Effector CD8-positive, alpha-beta T cell (primary cell): ENCODE data around the gene SLC26A4.
"Not testable (repeated sequence)": the region's sequence is repeated elsewhere in the genome, so short reads cannot be mapped to it uniquely, and the experiment has no call there.

Experiments used
- DNase-seq: peaks from one replicate; lab custom pipeline; 2025; lab: John Stamatoyannopoulos, UW
- total RNA-seq, 4 experiments: gene quantifications; one replicate each; lab custom pipeline; 2026; lab: John Stamatoyannopoulos, UW

SLC26A4 gene
- total RNA-seq: 0.09 to 0.61 (median 0.32) reads per million in 4 experiments

DNA sequence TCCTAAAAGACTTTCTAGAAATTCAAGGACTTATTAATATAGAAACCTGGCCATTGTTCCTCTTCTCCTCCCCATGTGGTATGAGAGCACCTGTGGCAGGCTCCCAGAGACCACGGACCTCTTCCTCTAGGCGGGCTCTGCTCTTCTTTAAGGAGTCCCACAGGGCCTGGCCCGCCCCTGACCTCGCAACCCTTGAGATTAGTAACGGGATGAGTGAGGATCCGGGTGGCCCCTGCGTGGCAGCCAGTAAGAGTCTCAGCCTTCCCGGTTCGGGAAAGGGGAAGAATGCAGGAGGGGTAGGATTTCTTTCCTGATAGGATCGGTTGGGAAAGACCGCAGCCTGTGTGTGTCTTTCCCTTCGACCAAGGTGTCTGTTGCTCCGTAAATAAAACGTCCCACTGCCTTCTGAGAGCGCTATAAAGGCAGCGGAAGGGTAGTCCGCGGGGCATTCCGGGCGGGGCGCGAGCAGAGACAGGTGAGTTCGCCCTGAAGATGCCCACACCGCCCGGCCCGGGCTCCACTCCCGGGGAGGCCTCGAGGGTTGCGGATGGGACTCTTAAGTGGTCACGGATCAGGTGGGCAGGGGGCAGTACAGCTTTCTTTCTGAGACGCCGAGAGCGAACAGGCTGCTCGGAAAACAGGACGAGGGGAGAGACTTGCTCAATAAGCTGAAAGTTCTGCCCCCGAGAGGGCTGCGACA is at the start of gene SLC26A4:
TSS of gene SLC26A4 (plus strand) at position 448 of the 700 bp plus-strand sequence. CDS start 814 bp downstream, outside the sequence.
- no peak for DNase-seq

DNA sequence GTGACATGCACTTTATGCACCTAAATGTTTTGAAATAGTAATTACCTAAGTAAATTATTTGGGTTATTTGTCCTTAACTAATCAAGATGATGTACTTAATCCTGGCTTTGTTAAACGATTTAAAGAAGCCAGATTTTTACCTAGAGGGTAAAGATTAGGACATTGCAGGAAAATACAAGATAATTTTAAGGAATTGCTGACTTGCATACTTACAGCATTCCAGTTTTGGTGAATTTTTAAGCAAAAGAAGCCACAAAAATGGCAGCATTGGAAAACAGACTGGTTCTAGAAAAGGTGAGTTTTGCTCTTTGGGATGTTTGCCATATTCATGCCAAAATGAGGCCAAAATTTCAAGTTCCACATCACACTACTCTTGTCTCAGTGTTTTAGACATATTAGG is 47.2 kb upstream of the SLC26A4 start:
- no peak for DNase-seq

DNA sequence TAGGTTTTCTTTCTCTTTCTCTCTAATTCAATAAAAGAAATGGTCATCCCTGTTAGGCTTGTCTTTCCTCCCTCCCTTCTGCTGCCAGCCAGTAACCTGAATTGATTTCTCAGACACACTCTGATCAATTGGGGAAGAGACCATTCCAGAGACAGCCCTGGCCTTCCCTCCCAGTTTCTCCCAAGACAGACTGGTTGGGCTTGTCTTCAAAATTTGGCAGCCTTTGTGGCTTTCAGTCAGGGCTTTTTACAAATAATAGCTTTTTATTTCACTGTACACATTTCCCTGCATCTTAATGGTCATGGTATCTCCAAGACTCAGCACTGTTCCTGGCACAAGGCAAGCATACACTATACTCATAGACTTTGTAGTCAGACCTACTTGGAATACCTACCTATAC is 46.7 kb upstream of the SLC26A4 start:
- DNase-seq: no peak

DNA sequence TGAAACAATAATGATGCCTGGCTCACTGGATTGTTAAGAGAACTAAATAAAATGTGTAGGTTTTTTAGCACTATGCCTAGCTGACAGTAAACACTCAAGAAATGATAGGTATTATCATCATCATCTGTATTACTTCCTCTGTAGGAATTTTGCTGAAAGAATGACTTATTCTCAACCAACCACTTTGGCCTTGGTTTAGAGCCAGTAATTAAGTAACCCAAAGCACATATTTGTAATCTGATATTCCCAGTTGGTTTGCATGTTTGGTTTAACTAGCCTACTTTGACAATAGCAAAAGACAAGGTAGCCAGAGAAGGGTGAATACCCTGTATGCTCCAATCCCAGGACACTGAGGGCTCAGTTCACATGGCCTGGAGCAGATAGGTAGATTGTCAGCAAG is 46.2 kb upstream of the SLC26A4 start:
- no peak for DNase-seq

- no peak for DNase-seq
Measured at GRCh38 chr7:107615910-107616680, 44.5 kb upstream of the SLC26A4 start.

DNA sequence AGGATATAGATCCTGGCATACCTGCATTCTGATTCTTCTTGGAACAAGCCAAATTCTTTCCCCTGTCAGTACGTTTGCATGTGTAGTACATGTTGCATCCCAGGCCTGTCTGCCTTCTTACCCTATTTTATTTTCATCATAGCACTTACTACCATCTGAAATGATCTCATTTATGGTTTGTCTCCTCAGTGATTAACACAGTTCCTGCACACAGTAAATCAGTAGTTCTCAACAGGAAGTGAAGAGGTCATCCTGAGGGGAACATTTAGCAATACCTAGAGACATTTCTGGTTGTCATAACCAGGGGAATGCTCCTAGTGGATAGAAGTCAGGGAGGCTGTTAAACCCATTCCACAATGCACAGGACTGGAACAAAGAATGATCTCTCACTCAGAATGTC is 38.2 kb upstream of the SLC26A4 start:
- DNase-seq: no peak

DNA sequence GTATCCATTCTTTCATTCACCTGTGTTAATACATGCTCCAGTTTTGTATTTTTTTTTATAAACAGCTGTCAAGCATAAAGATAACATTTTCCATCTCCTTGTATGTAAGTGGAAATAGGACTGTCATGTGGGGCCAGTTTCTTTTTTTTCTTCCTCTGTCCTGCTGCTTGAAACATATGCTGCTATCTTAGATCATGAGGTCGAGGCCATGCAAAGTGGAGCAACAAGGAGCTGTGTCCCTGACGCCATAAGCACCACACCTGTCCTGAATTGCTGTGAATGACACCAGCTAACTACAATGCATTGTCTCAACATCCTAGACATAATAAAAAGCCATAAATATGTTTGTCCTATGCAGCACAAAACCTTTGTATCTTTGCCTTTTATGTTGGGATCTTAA is 37.7 kb upstream of the SLC26A4 start:
- DNase-seq: no peak

DNA sequence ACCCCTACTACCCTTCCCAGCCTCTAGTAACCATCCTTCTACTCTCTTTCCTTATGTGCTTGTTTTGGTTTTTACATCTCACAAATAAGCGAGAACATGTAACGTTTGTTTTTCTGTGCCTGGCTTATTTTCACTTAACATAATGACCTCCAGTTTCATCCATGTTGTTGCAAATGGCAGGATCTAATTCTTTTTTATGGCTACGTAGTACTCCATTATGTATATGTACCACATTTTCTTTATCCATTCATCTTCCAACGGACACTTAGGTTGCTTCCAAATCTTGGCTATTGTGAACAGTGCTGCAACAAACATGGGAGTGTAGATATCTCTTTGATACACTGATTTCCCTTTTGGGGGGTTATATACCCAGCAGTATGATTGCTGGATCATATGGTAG is 33.6 kb upstream of the SLC26A4 start:
- DNase-seq: no peak

DNA sequence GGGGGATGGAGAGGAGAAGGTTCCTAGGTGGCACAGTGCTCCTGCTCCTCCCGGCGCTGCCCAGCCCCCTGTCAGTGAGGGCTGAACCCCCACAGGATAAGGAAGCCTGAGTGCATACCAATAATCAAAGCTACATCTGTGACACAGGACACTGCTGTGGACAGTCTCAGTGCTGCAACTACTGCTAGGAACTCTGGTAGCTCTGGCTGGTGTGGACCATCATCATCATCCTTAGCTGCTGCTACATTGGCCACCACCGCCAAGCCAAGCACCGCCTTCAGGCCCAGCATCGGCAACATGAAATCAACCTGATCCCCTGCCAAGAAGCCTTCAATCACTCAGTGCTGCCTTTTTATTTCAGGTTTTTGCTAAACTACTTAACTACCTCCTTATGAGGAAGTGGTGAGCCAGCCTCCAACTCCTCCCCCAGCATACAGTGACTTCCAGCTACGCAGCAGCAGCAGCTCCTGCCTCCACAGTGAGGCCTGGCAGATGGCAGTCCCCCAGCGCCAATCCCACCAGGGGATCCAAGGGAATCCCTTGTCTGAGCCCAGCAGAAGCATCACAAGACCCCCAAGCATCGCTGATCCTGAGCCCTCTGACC is 32.1 kb upstream of the SLC26A4 start:
- DNase-seq: no peak

- DNase-seq: no peak
Measured at GRCh38 chr7:107630342-107630741, 30.3 kb upstream of the SLC26A4 start.

DNA sequence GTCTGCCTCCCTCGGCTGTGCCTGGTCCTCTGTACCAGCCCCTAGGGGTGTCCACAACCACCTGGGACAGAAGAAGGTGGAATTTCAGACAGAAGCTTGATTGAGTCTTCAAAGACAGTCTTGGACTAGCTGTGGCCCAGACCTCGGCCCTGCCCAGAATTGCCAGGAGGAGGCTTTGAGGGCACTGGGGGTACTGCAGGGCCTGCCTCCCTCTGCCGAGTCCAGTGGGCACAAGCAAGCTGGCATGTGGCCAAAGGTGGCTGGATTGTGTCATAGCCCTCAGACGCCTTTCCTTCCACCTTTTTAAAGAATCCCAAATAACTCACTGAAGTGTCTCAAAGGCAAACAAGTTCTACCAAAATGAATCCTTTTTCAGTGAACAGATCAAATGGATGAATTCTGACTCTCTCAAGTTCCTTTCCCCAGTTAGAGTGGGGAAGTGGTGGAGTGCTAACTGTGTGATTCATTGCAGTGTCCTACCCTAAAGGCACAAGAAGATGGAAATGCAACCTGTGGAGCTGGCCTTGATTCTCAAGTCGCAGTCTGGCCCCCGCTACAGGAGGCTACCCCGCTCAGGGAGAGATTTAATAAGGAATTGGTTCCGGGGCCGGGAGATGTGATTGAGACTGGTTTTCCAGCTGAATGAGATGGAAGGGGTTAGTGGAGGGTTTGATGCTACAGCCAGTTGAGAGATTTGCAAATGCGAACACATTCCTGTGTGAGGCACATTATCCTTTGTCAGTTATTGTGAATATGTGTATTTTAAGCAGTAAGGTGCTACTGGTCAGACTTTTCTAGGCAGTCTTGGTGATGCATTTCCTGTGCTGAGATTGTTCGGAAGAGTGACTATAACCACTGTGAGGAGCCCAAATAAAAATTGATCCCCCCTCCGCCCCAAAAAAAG is 28.8 kb upstream of the SLC26A4 start:
- no peak for DNase-seq

GRCh38 chr7:107632492-107632865 is 28.1 kb upstream of the SLC26A4 start:
- no peak for DNase-seq

DNA sequence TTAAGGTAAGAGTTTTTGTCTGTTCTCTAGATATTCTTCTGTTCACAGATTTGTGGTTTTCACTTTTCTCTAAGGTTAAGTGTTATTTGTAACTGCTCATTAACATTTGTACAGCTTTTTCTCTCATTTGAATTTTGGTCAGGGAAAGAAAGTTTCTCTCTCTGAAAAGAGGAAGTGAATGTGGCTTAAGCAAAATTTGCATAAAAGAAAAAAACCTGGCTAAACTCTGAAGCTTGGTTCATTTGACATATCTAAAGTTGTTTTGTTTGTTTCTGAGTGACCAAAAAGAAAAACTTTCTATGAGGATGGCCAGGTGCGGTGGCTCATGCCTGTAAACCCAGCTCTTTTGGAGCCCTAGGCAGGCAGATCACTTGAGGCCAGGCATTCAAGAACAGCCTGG is 22.0 kb upstream of the SLC26A4 start:
- no peak for DNase-seq

DNA sequence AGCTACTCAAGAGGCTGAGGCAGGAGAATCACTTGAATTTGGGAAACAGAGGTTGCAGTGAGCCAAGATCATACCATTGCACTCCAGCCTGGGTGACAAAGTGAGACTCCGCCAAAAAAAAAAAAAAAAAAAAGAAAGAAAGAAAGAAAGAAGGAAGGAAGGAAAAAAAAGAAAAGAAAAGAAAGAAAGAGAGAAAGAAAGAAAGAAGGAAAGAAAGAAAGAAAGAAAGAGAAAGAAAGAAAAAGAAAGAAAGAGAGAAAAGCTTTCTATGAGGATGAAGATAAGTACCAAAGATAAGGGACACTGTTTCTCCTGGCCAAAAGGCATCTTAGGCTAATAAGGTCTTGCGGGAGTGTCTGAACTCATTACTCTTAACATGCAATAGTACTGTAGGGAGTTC is 21.6 kb upstream of the SLC26A4 start:
- DNase-seq: not testable (repeated sequence)

DNA sequence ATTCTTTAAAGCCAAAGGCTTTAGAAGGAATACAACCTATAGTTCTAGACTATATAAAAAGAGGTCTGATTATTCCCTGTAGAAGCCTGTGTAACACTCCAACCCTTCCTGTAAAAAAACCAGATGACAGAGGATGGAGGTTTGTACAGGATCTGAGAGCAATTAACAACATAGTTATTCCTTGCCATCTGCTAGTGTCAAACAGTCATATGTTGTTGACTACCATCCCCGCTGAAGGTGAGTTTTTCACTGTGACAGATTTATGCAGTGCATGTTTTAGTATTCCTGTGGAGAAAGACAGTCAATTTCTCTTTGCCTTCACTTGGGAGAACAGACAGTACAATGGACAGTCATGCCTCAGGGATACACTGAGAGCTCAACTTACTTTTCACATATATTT is 19.0 kb upstream of the SLC26A4 start:
- DNase-seq: no peak

DNA sequence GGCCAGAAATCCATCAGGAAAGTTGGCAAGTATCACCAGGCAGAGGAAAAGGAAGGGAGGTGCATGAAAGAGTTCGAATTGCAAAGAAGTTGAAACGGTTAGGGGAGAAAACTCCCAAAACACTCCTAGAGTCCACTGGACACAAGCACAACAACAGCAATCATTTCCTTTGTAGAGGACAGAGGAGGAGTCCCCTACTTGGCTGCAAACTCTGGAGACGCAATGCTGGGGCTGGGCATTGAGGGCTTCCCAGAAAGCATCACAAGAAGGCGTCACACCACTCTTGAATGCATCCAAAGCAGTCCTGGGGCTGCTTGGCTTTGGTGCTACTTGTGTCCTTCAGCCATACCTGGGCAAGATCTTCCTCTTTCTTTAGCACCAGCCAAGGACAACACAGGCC is 18.1 kb upstream of the SLC26A4 start:
- DNase-seq: no peak

- no peak for DNase-seq
Measured at GRCh38 chr7:107643407-107643806, 17.2 kb upstream of the SLC26A4 start.

- no peak for DNase-seq
Measured at GRCh38 chr7:107643938-107644308, 16.7 kb upstream of the SLC26A4 start.

DNA sequence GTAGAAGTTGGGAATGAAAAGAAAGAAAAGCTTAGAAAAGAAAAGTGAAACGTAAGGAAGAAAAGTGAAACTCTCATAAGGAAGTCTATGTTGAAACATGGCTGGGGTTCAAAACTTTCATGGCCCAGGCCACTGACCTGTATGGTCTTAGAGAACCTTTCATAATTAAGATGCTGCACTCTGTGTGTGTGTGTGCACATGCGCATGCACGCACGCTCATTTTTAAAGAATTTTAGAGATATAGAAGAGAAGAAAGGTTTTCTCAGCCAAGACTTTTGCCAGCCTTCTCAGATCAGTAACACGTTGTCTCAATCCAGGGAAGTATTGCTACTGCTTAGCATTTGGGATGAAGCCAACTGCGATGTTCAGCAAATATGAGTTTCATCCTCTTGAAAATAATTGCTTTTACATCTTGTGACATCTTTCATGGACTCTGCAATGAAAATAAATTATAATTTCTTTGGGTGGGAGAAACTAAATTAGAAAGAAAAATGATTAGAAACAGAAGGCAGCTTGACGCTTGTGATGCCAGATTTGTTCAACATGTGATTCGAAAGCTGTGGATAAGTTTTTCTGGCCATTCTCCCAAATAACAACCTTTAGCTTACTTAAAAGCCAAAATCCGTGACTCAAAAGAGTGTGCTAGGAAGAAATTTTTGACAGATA is 16.2 kb upstream of the SLC26A4 start:
- no peak for DNase-seq

- no peak for DNase-seq
Measured at GRCh38 chr7:107652642-107653041, 8.0 kb upstream of the SLC26A4 start.

- no peak for DNase-seq
Measured at GRCh38 chr7:107658467-107658866, 2.2 kb upstream of the SLC26A4 start.

- DNase-seq: no peak
Measured at GRCh38 chr7:107659666-107660065, 962 bp upstream of the SLC26A4 start.
